ENCODE data around the gene DOCK11. TPM values are rescaled to one million over a fixed set of nuclear protein-coding genes. Genes with fewer than 3 reads are reported as not detected.

DOCK11 gene
- polyA plus RNA-seq, 3 donors: 20.8 to 39.7 (median 34.8) TPM

- peak overlapping the region; percentile 76 for H2AFZ ChIP-seq (ENCODE audit: insufficient read depth, low read depth, low read length, poor library complexity, severe bottlenecking)
- H3K4me1 ChIP-seq (ENCODE audit: control insufficient read depth in 1 of 2, insufficient read depth in 2 of 2, low read length in 2 of 2): peaks cover 36 to 46% of the 10 kb centered on the region in 2 donors
- H3K36me3 ChIP-seq (replicated peaks in 1 of 2; ENCODE audit: control insufficient read depth in 1 of 2, insufficient read depth in 2 of 2, low read length in 2 of 2): peaks cover 6 to 7% of the 10 kb centered on the region in 2 donors
- peaks cover 18% of the 10 kb centered on the region for H4K20me1 ChIP-seq (ENCODE audit: insufficient read depth, low read length)
- peaks cover 6 to 10% of the 10 kb centered on the region in 2 donors for H3K36me3 Mint-ChIP-seq
- WGBS (ENCODE audit: insufficient coverage): no CpG with 5 or more reads among the region's 7 CpGs
- TF ChIP-seq CTCF (IDR thresholded peaks at IDR 0.05): no peak
- peak overlapping the region; percentile 67 to 87 (median 81) for H3K4me3 ChIP-seq (replicated peaks in 1 of 3; ENCODE audit: low read depth in 2 of 3, low read length in 3 of 3)
- no peaks in the 10 kb centered on the region for H3K9me3 ChIP-seq (replicated peaks in 1 of 2; ENCODE audit: control insufficient read depth in 1 of 2, insufficient read depth in 1 of 2, low read length in 2 of 2)
- intact Hi-C loops (cut with micrococcal nuclease): loop anchor here (5.0 to 10.0 kb wide), 2 partner anchors 40 to 58 kb away; no protein-coding TSS in a partner anchor
- H3K27me3 Mint-ChIP-seq (ENCODE audit: low read depth in 3 of 3): peaks cover 0 to 4% (median 1%) of the 10 kb centered on the region in 3 donors
- H3K9ac ChIP-seq (ENCODE audit: insufficient read depth, low read length, poor library complexity, severe bottlenecking): no peak overlapping the region
- H3K27ac ChIP-seq (ENCODE audit: low read depth in 1 of 2, low read length in 2 of 2): peak overlapping the region; percentile 82 to 88
- peaks cover 58% of the 10 kb centered on the region for H3K79me2 ChIP-seq (ENCODE audit: insufficient read depth, low read length)
- no peaks in the 10 kb centered on the region for H3K27me3 ChIP-seq (ENCODE audit: control insufficient read depth in 2 of 2, insufficient read depth in 2 of 2, low read length in 2 of 2)
- peak overlapping the region; percentile 75 for H3K4me2 ChIP-seq (replicated peaks; ENCODE audit: extremely low read depth, low read length, poor library complexity, severe bottlenecking)
- H3K4me3 Mint-ChIP-seq: peak overlapping the region; percentile 98
- DNase-seq: no peak
- peak overlapping the region; percentile 93 to 98 (median 96) for H3K27ac Mint-ChIP-seq
- peaks cover 0 to 18% (median 1%) of the 10 kb centered on the region in 7 donors for H3K9me3 Mint-ChIP-seq
- H3K4me1 Mint-ChIP-seq: peaks cover 38% of the 10 kb centered on the region
Measured at GRCh38 chrX:118497180-118497818, 1.7 kb downstream of the DOCK11 start.

- Mint-ChIP-seq H3K36me3 (peaks cover 6 to 10% of the 10 kb centered on the region in 2 donors), H3K4me1 (peaks cover 46% of the 10 kb centered on the region), H3K27me3 (ENCODE audit: low read depth in 3 of 3) (peaks cover 0 to 7% (median 0%) of the 10 kb centered on the region in 3 donors), H3K4me3 (peak overlapping the region in 1 of 2 donors; percentile 11), H3K9me3 (peaks cover 0 to 18% (median 1%) of the 10 kb centered on the region in 7 donors), H3K27ac (peak overlapping the region in 4 of 7 donors; percentile 18 to 72 (median 36))
- no peak for TF ChIP-seq CTCF (IDR thresholded peaks at IDR 0.05)
- Histone ChIP-seq H3K4me3 (replicated peaks in 1 of 3; ENCODE audit: low read depth in 2 of 3, low read length in 3 of 3) (peak overlapping the region in 1 of 3 experiments; percentile 87), H4K20me1 (ENCODE audit: insufficient read depth, low read length) (peaks cover 18% of the 10 kb centered on the region), H3K9ac (ENCODE audit: insufficient read depth, low read length, poor library complexity, severe bottlenecking) (no peak overlapping the region), H3K27ac (ENCODE audit: low read depth in 1 of 2, low read length in 2 of 2) (peak overlapping the region in 1 of 2 donors; percentile 88), H3K4me2 (replicated peaks; ENCODE audit: extremely low read depth, low read length, poor library complexity, severe bottlenecking) (peak overlapping the region; percentile 75), H3K27me3 (ENCODE audit: control insufficient read depth in 2 of 2, insufficient read depth in 2 of 2, low read length in 2 of 2) (no peaks in the 10 kb centered on the region), H3K4me1 (ENCODE audit: control insufficient read depth in 1 of 2, insufficient read depth in 2 of 2, low read length in 2 of 2) (peaks cover 47 to 57% of the 10 kb centered on the region in 2 donors), H3K9me3 (replicated peaks in 1 of 2; ENCODE audit: control insufficient read depth in 1 of 2, insufficient read depth in 1 of 2, low read length in 2 of 2) (no peaks in the 10 kb centered on the region), H2AFZ (ENCODE audit: insufficient read depth, low read depth, low read length, poor library complexity, severe bottlenecking) (no peak overlapping the region), H3K36me3 (replicated peaks in 1 of 2; ENCODE audit: control insufficient read depth in 1 of 2, insufficient read depth in 2 of 2, low read length in 2 of 2) (peaks cover 6 to 7% of the 10 kb centered on the region in 2 donors), H3K79me2 (ENCODE audit: insufficient read depth, low read length) (peaks cover 68% of the 10 kb centered on the region)
- DNase-seq: no peak
- WGBS (ENCODE audit: insufficient coverage): no CpG with 5 or more reads among the region's 3 CpGs
- intact Hi-C loops (cut with micrococcal nuclease): loop anchor here (5.0 to 10.0 kb wide), 2 partner anchors 39 to 56 kb away; no protein-coding TSS in a partner anchor
Measured at GRCh38 chrX:118498351-118498750, 2.7 kb downstream of the DOCK11 start.

Measured in CD14-positive monocyte (primary cell).